Endothelial cell of umbilical vein (primary cell): ENCODE measurements around the gene ANO7.

Experiments used
- CTCF ChIP-seq, 2 donors: IDR thresholded peaks; 1 replicate in 1 of 2; 2 replicates in 1 of 2; pipeline ENCODE4 v1.5.1; 2011; ENCODE audit warnings: low read length in 2 of 2, mild to moderate bottlenecking in 2 of 2, moderate library complexity in 2 of 2, control low read depth in 1 of 2, inconsistent platforms in 1 of 2, low read depth in 1 of 2; ENCODE audit not compliant: insufficient read depth in 1 of 2; ENCODE audit errors: extremely low read depth in 1 of 2
- GATA2 ChIP-seq: IDR thresholded peaks from 2 replicates; pipeline ENCODE4 v1.7.0; 2011; ENCODE audit warnings: low read depth, mild to moderate bottlenecking, moderate library complexity, mixed read lengths, low read length; ENCODE audit not compliant: insufficient read length, insufficient read depth
- MAX ChIP-seq: IDR thresholded peaks from 2 replicates; pipeline ENCODE4 v1.6.1; 2011; ENCODE audit not compliant: insufficient read depth, insufficient read length
- POLR2AphosphoS5 ChIP-seq: IDR thresholded peaks from 2 replicates; pipeline ENCODE4 v1.6.1; 2012; ENCODE audit warnings: low read depth, mild to moderate bottlenecking, control low read depth, low read length, moderate library complexity; ENCODE audit not compliant: insufficient read depth

GRCh38 chr2:241240320-241241004 lies 52.0 kb downstream of the ANO7 start:
- no peak for TF ChIP-seq MAX
- TF ChIP-seq CTCF (IDR thresholded peaks at IDR 0.05; ENCODE audit: extremely low read depth in 1 of 2, insufficient read depth in 1 of 2, low read depth in 1 of 2, low read length in 2 of 2), result no peak
- TF ChIP-seq POLR2AphosphoS5, result no peak
- no peak for TF ChIP-seq GATA2
